Measurements from ENCODE around the gene HSDL1.
"Not testable (repeated sequence)": the region's sequence is repeated elsewhere in the genome, so short reads cannot be mapped to it uniquely, and the experiment has no call there.

The HSDL1 gene

GRCh38 chr16:84138824-84139627 lies 6.0 kb downstream of the HSDL1 start:
- DNase-seq (ENCODE audit: low spot score), result peak; percentile 19

- no peak for DNase-seq (ENCODE audit: low spot score)
Observed at GRCh38 chr16:84138500-84138823, 6.5 kb downstream of the HSDL1 start.

- no peak for DNase-seq (ENCODE audit: low spot score)
Observed at GRCh38 chr16:84137769-84138357, 7.1 kb downstream of the HSDL1 start.

- DNase-seq (ENCODE audit: low spot score), result no peak
Observed at GRCh38 chr16:84137287-84137686, 7.7 kb downstream of the HSDL1 start.

GRCh38 chr16:84136331-84137125 lies 8.4 kb downstream of the HSDL1 start:
- DNase-seq (ENCODE audit: low spot score), result no peak

GRCh38 chr16:84132527-84133285 lies 12.3 kb downstream of the HSDL1 start:
- DNase-seq (ENCODE audit: low spot score), result no peak

GRCh38 chr16:84131117-84131516 lies 13.9 kb downstream of the HSDL1 start:
- DNase-seq (ENCODE audit: low spot score), result no peak

- no peak for DNase-seq (ENCODE audit: low spot score)
Observed at GRCh38 chr16:84124257-84125073, 20.5 kb downstream of the HSDL1 start.

GRCh38 chr16:84121007-84121406 lies 24.0 kb downstream of the HSDL1 start:
- DNase-seq (ENCODE audit: low spot score), result no peak

GRCh38 chr16:84120023-84120422 lies 25.0 kb downstream of the HSDL1 start:
- DNase-seq (ENCODE audit: low spot score), result no peak

GRCh38 chr16:84119368-84119767 lies 25.6 kb downstream of the HSDL1 start:
- DNase-seq (ENCODE audit: low spot score), result no peak

GRCh38 chr16:84118315-84118714 lies 26.7 kb downstream of the HSDL1 start:
- DNase-seq (ENCODE audit: low spot score), result not testable (repeated sequence)

- no peak for DNase-seq (ENCODE audit: low spot score)
Observed at GRCh38 chr16:84117494-84117843, 27.5 kb downstream of the HSDL1 start.

- peak; percentile 83 for DNase-seq (ENCODE audit: low spot score)
Observed at GRCh38 chr16:84116720-84117493, 28.1 kb downstream of the HSDL1 start, which contains the start of gene MBTPS1. Gene MBTPS1, minus strand, starts transcription at chr16:84116942. Its CDS starts 15,159 bp downstream, at chr16:84101783.

GRCh38 chr16:84115919-84116719 lies 28.9 kb downstream of the HSDL1 start:
- DNase-seq (ENCODE audit: low spot score), result no peak

- not testable (repeated sequence) for DNase-seq (ENCODE audit: low spot score)
Observed at GRCh38 chr16:84111949-84112348, 33.0 kb downstream of the HSDL1 start.

GRCh38 chr16:84111525-84111924 lies 33.5 kb downstream of the HSDL1 start:
- no peak for DNase-seq (ENCODE audit: low spot score)

GRCh38 chr16:84110527-84110926 lies 34.5 kb downstream of the HSDL1 start:
- DNase-seq (ENCODE audit: low spot score), result no peak

GRCh38 chr16:84109598-84110335 lies 35.2 kb downstream of the HSDL1 start:
- DNase-seq (ENCODE audit: low spot score), result no peak
